Measurements from ENCODE around the gene IMPDH2. TPM values are rescaled to one million over a fixed set of nuclear protein-coding genes. Genes with fewer than 3 reads are reported as not detected.

Gene IMPDH2
- total RNA-seq (155 and 186 TPM in 2 replicates), polyA plus RNA-seq (118 and 179 TPM in 2 replicates)

DNA sequence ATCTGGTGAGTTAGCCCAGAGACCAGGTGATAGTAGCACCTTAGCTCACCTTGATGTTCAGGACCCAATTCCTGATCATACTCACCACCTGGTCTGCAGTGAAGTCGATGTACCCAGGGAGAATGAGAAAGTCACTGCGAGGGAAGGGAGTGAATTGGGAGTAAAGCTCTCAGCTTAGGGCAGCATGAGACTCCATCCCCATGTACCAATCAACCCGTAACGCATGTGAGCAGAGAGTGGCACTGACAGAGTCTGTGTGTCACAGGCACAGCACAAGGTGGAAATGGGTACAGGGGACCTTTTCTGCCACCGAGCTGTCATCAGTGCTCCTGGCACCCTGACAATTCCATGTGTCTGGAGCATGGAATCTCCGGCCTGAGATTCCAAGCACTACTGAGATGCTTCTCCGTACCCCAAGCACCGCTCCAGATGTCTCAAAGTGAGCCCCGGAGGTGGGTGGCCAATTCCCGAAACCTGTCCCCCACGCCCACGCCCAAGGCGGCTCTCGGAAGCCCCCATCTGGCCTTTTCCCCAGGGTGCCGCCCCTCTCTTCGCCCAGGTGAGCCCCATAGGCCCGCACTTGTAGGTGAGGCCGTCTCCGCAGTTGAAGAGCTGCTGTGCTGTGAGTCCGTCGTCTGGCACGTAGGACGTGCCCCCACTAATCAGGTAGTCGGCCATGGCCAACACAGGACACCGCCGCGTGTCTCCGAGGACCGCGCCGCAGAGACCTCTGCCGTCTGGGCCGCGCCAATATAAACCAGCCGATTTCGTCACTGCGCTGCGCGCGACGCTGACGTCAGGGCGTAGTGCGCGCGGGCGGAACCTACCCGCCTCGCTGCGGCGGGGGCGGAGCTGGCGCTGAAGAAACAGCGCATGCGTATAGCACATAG is at the start of gene IMPDH2:
TSS of gene IMPDH2 (minus strand) at position 726 of the 890 bp plus-strand sequence. CDS start at position 678, 48 bp downstream.
- H3K27ac ChIP-seq = peak within 1 kb of the TSS; percentile 73
- H3K27me3 ChIP-seq = no peaks in the 10 kb centered on the region
- H3K4me3 ChIP-seq = peak within 1 kb of the TSS; percentile 54
- H3K36me3 ChIP-seq = peaks cover 51% of the 10 kb centered on the region
- TF ChIP-seq, protein P1, sequence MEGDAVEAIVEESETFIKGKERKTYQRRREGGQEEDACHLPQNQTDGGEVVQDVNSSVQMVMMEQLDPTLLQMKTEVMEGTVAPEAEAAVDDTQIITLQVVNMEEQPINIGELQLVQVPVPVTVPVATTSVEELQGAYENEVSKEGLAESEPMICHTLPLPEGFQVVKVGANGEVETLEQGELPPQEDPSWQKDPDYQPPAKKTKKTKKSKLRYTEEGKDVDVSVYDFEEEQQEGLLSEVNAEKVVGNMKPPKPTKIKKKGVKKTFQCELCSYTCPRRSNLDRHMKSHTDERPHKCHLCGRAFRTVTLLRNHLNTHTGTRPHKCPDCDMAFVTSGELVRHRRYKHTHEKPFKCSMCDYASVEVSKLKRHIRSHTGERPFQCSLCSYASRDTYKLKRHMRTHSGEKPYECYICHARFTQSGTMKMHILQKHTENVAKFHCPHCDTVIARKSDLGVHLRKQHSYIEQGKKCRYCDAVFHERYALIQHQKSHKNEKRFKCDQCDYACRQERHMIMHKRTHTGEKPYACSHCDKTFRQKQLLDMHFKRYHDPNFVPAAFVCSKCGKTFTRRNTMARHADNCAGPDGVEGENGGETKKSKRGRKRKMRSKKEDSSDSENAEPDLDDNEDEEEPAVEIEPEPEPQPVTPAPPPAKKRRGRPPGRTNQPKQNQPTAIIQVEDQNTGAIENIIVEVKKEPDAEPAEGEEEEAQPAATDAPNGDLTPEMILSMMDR (IDR thresholded peaks at IDR 0.05; ENCODE audit: low read depth, low read length) = no peak
- H3K4me1 ChIP-seq (ENCODE audit: low read depth) = no peaks in the 10 kb centered on the region
- DNase-seq (ENCODE audit: low read depth in 1 of 2, low spot score in 1 of 2) = peak; percentile 94 to 96
- no peaks in the 10 kb centered on the region for H3K9me3 ChIP-seq (ENCODE audit: low read depth)

GRCh38 chr3:49076646-49077045 is 47.4 kb upstream of the IMPDH2 start:
- TF ChIP-seq, protein P1 (IDR thresholded peaks at IDR 0.05; ENCODE audit: low read depth, low read length) = no peak
- Histone ChIP-seq H3K27me3 (no peaks in the 10 kb centered on the region), H3K4me3 (no peak overlapping the region), H3K27ac (no peak overlapping the region), H3K4me1 (ENCODE audit: low read depth) (no peaks in the 10 kb centered on the region), H3K36me3 (peaks cover 50% of the 10 kb centered on the region), H3K9me3 (ENCODE audit: low read depth) (no peaks in the 10 kb centered on the region)
- DNase-seq (ENCODE audit: low read depth in 1 of 2, low spot score in 1 of 2) = no peak

- Histone ChIP-seq H3K4me1 (ENCODE audit: low read depth) (no peaks in the 10 kb centered on the region), H3K27me3 (no peaks in the 10 kb centered on the region), H3K9me3 (ENCODE audit: low read depth) (no peaks in the 10 kb centered on the region), H3K27ac (no peak overlapping the region), H3K36me3 (peaks cover 54% of the 10 kb centered on the region), H3K4me3 (no peak overlapping the region)
- TF ChIP-seq, protein P1 (IDR thresholded peaks at IDR 0.05; ENCODE audit: low read depth, low read length) = no peak
- no peak for DNase-seq (ENCODE audit: low read depth in 1 of 2, low spot score in 1 of 2)
These were observed 46.9 kb upstream of the IMPDH2 start for GRCh38 chr3:49076116-49076515.

- TF ChIP-seq, protein P1 (IDR thresholded peaks at IDR 0.05; ENCODE audit: low read depth, low read length) = no peak
- Histone ChIP-seq H3K4me3 (no peak overlapping the region), H3K9me3 (ENCODE audit: low read depth) (no peaks in the 10 kb centered on the region), H3K4me1 (ENCODE audit: low read depth) (no peaks in the 10 kb centered on the region), H3K27ac (no peak overlapping the region), H3K36me3 (peaks cover 42% of the 10 kb centered on the region), H3K27me3 (no peaks in the 10 kb centered on the region)
- DNase-seq (ENCODE audit: low read depth in 1 of 2, low spot score in 1 of 2) = peak in 1 of 2 donors; percentile 13
These were observed 28.8 kb upstream of the IMPDH2 start for GRCh38 chr3:49058011-49058410.

- Histone ChIP-seq H3K27me3 (no peaks in the 10 kb centered on the region), H3K27ac (no peak overlapping the region), H3K9me3 (ENCODE audit: low read depth) (no peaks in the 10 kb centered on the region), H3K4me1 (ENCODE audit: low read depth) (no peaks in the 10 kb centered on the region), H3K4me3 (no peak overlapping the region), H3K36me3 (peaks cover 44% of the 10 kb centered on the region)
- DNase-seq (ENCODE audit: low read depth in 1 of 2, low spot score in 1 of 2) = no peak
- TF ChIP-seq, protein P1 (IDR thresholded peaks at IDR 0.05; ENCODE audit: low read depth, low read length) = no peak
These were observed 28.1 kb upstream of the IMPDH2 start for GRCh38 chr3:49057268-49057667.
